SK-N-SH (cell line): Measurements from ENCODE around the gene SLC22A23. TPM values are rescaled to one million over a fixed set of nuclear protein-coding genes. Genes with fewer than 3 reads are reported as not detected.

Experiments used
- CTCF ChIA-PET: fragments of 300-600, 350-600 bp; formaldehyde crosslinking; extraction: SDS; loops from one replicate; lab custom pipeline; 2021; lab: Yijun Ruan, JAX
- POLR2A ChIA-PET: fragments of 350-600 bp; sonication (Branson Sonifier 250); formaldehyde crosslinking; extraction: SDS; loops from one replicate; lab custom pipeline; 2020; ENCODE audit warnings: antibody characterized with exemption, inconsistent platforms; lab: Yijun Ruan, JAX
- DNase-seq: peaks from one replicate; pipeline ENCODE4 v3.0.0; 2012
- H2AFZ ChIP-seq: fragments of 200-600 bp; sonication (generic); 2 replicates; pipeline ENCODE4 v1.8.1; 2016; ENCODE audit warnings: antibody characterized with exemption, mild to moderate bottlenecking, low read depth
- H3F3A ChIP-seq: fragments of 200-600 bp; sonication (generic); replicated peaks from 2 replicates; pipeline ENCODE3; 2016; ENCODE audit warnings: antibody characterized with exemption, mild to moderate bottlenecking; ENCODE audit not compliant: insufficient read depth
- H3K27ac ChIP-seq, 2 experiments: fragments of 200-500 bp in 1 of 2; fragments of 200-600 bp in 1 of 2; sonication (Bioruptor generic) in 1 of 2; sonication (generic), shearing (Covaris generic) in 1 of 2; 2 replicates each; pipeline versions ENCODE4 v1.5.1 to v1.6.1; 2014 to 2016; ENCODE audit warnings: low read depth in 2 of 2, inconsistent platforms in 1 of 2, low read length in 1 of 2, mild to moderate bottlenecking in 1 of 2, mixed read lengths in 1 of 2
- H3K27me3 ChIP-seq: fragments of 200-600 bp; sonication (generic), shearing (Covaris generic); 2 replicates; pipeline ENCODE4 v1.6.1; 2016; ENCODE audit warnings: mixed run types; ENCODE audit not compliant: insufficient read depth
- H3K36me3 ChIP-seq, 2 experiments: fragments of 200-500 bp in 1 of 2; fragments of 200-600 bp in 1 of 2; sonication (Bioruptor generic) in 1 of 2; sonication (generic) in 1 of 2; replicated peaks in 1 of 2; 2 replicates each; pipeline versions ENCODE3 to v1.5.1; 2014 to 2016; ENCODE audit warnings: low read length in 1 of 2, mild to moderate bottlenecking in 1 of 2; ENCODE audit not compliant: insufficient read depth in 2 of 2, control insufficient read depth in 1 of 2
- H3K4me1 ChIP-seq, 2 experiments: fragments of 200-500 bp in 1 of 2; fragments of 200-600 bp in 1 of 2; sonication (Bioruptor generic) in 1 of 2; sonication (generic), shearing (Covaris generic) in 1 of 2; 2 replicates each; pipeline versions ENCODE4 v1.5.1 to v1.6.1; 2014 to 2016; ENCODE audit warnings: low read depth in 1 of 2, low read length in 1 of 2, mixed run types in 1 of 2; ENCODE audit not compliant: insufficient read depth in 2 of 2, control insufficient read depth in 1 of 2
- H3K4me2 ChIP-seq: fragments of 200-600 bp; sonication (generic), shearing (Covaris generic); 2 replicates; pipeline ENCODE4 v1.6.1; 2017; ENCODE audit warnings: mixed run types
- H3K4me3 ChIP-seq, 2 experiments: fragments of 200-500 bp in 1 of 2; fragments of 200-600 bp in 1 of 2; sonication (Bioruptor generic) in 1 of 2; sonication (generic), shearing (Covaris generic) in 1 of 2; 2 replicates each; pipeline versions ENCODE4 v1.5.1 to v1.8.1; 2014 to 2016; ENCODE audit warnings: low read depth in 2 of 2, inconsistent platforms in 1 of 2, low read length in 1 of 2, mild to moderate bottlenecking in 1 of 2, mixed read lengths in 1 of 2, moderate library complexity in 1 of 2
- H3K79me2 ChIP-seq: fragments of 200-600 bp; sonication (generic); 2 replicates; pipeline ENCODE4 v1.8.1; 2017; ENCODE audit warnings: mild to moderate bottlenecking; ENCODE audit not compliant: insufficient read depth
- H3K9ac ChIP-seq: fragments of 200-600 bp; sonication (generic); 2 replicates; pipeline ENCODE4 v1.6.1; 2017; ENCODE audit warnings: mixed run types
- H3K9me2 ChIP-seq: fragments of 200-600 bp; sonication (generic); 2 replicates; pipeline ENCODE4 v1.6.1; 2017; ENCODE audit warnings: mixed run types
- H3K9me3 ChIP-seq: fragments of 200-600 bp; sonication (generic); 2 replicates; pipeline ENCODE4 v1.6.1; 2017; ENCODE audit warnings: mixed run types, mild to moderate bottlenecking, moderate library complexity
- H4K20me1 ChIP-seq: fragments of 200-600 bp; sonication (generic); 2 replicates; pipeline ENCODE4 v1.6.1; 2017; ENCODE audit warnings: mild to moderate bottlenecking, mixed run types; ENCODE audit not compliant: insufficient read depth
- FOXM1 ChIP-seq: IDR thresholded peaks from 2 replicates; pipeline ENCODE4 v1.4.0; 2012; ENCODE audit warnings: low read depth, mild to moderate bottlenecking
- MAX ChIP-seq: IDR thresholded peaks from 2 replicates; pipeline ENCODE4 v1.4.0; 2012; ENCODE audit warnings: low read depth
- MXI1 ChIP-seq: IDR thresholded peaks from 2 replicates; pipeline ENCODE4 v1.6.1; 2012; ENCODE audit warnings: mild to moderate bottlenecking, low read depth, low read length, improper control_type of control experiment
- NFIC ChIP-seq: IDR thresholded peaks from 2 replicates; pipeline ENCODE4 v1.4.0; 2012; ENCODE audit warnings: borderline replicate concordance
- NRF1 ChIP-seq: IDR thresholded peaks from 2 replicates; pipeline ENCODE4 v1.6.1; 2012; ENCODE audit warnings: low read depth, mild to moderate bottlenecking, low read length
- PBX3 ChIP-seq: IDR thresholded peaks from 2 replicates; pipeline ENCODE4; 2012
- RAD21 ChIP-seq: IDR thresholded peaks from 2 replicates; pipeline ENCODE4 v1.6.1; 2012; ENCODE audit warnings: mild to moderate bottlenecking, low read length
- SMC3 ChIP-seq: IDR thresholded peaks from 2 replicates; pipeline ENCODE4 v1.6.1; 2012; ENCODE audit warnings: low read depth, low read length, improper control_type of control experiment
- TAF1 ChIP-seq: IDR thresholded peaks from 2 replicates; pipeline ENCODE4 v1.6.1; 2012; ENCODE audit warnings: low read depth, mild to moderate bottlenecking, low read length, moderate library complexity, borderline replicate concordance
- WGBS: methylation state at CpG from one replicate; pipeline ENCODE4 v1.1.6; 2017; ENCODE audit warnings: low lambda C conversion rate; 5-methylcytosine and 5-hydroxymethylcytosine counted together
- polyA plus RNA-seq, 3 experiments: library from polyadenylated mRNA; depleted of rRNA; stranded (reverse); fragments of >200 nt; gene quantifications; 2 replicates each; pipeline ENCODE4 v1.2.3, GENCODE V29; 2012
- TF ChIP-seq, protein P1 (sequence below): IDR thresholded peaks from 2 replicates; pipeline ENCODE4 v1.4.0; 2012; ENCODE audit warnings: low read depth, borderline replicate concordance
- TF ChIP-seq, protein P2 (sequence below): IDR thresholded peaks from 2 replicates; pipeline ENCODE4 v1.6.1; 2012; ENCODE audit warnings: mild to moderate bottlenecking, low read depth, low read length, moderate library complexity
- TF ChIP-seq, protein P3 (sequence below): IDR thresholded peaks from 2 replicates; pipeline ENCODE4 v1.4.0; 2012; ENCODE audit warnings: low read depth, borderline replicate concordance

Gene SLC22A23
- polyA plus RNA-seq, 1 of the 3 experiments (the other 2 are of a cell fraction): not detected

GRCh38 chr6:3290931-3291211 is 166.0 kb downstream of the SLC22A23 start:
- ChIA-PET CTCF (interaction anchor here (3.3 to 3.4 kb wide), 2 partner anchors 11 to 441 kb away, joined by 17 to 19 read pairs; no protein-coding TSS in a partner anchor), POLR2A (no interaction called here)
- 62% methylated on average over 11 of the region's 11 CpGs for WGBS
- Histone ChIP-seq H3K27me3 (no peaks in the 10 kb centered on the region; the same call in 1 of the 2 replicates), H3F3A (no peaks in the 10 kb centered on the region), H3K27ac (no peak overlapping the region), H2AFZ (no peak overlapping the region), H3K4me1 (peaks cover 0 to 7% of the 10 kb centered on the region in 2 experiments; a peak in 1 of 4 replicates), H3K4me3 (no peak overlapping the region), H3K4me2 (no peak overlapping the region), H3K36me3 (no peaks in the 10 kb centered on the region), H3K79me2 (no peaks in the 10 kb centered on the region), H4K20me1 (no peaks in the 10 kb centered on the region), H3K9ac (no peak overlapping the region), H3K9me3 (no peaks in the 10 kb centered on the region), H3K9me2 (no peaks in the 10 kb centered on the region)
- TF ChIP-seq NFIC: no peak
- TF ChIP-seq NRF1: no peak
- no peak for TF ChIP-seq RAD21
- TF ChIP-seq, protein P1, sequence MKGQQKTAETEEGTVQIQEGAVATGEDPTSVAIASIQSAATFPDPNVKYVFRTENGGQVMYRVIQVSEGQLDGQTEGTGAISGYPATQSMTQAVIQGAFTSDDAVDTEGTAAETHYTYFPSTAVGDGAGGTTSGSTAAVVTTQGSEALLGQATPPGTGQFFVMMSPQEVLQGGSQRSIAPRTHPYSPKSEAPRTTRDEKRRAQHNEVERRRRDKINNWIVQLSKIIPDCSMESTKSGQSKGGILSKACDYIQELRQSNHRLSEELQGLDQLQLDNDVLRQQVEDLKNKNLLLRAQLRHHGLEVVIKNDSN: no peak
- TF ChIP-seq TAF1: no peak
- TF ChIP-seq MAX: no peak
- TF ChIP-seq, protein P2, sequence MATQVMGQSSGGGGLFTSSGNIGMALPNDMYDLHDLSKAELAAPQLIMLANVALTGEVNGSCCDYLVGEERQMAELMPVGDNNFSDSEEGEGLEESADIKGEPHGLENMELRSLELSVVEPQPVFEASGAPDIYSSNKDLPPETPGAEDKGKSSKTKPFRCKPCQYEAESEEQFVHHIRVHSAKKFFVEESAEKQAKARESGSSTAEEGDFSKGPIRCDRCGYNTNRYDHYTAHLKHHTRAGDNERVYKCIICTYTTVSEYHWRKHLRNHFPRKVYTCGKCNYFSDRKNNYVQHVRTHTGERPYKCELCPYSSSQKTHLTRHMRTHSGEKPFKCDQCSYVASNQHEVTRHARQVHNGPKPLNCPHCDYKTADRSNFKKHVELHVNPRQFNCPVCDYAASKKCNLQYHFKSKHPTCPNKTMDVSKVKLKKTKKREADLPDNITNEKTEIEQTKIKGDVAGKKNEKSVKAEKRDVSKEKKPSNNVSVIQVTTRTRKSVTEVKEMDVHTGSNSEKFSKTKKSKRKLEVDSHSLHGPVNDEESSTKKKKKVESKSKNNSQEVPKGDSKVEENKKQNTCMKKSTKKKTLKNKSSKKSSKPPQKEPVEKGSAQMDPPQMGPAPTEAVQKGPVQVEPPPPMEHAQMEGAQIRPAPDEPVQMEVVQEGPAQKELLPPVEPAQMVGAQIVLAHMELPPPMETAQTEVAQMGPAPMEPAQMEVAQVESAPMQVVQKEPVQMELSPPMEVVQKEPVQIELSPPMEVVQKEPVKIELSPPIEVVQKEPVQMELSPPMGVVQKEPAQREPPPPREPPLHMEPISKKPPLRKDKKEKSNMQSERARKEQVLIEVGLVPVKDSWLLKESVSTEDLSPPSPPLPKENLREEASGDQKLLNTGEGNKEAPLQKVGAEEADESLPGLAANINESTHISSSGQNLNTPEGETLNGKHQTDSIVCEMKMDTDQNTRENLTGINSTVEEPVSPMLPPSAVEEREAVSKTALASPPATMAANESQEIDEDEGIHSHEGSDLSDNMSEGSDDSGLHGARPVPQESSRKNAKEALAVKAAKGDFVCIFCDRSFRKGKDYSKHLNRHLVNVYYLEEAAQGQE: no peak
- no peak for DNase-seq

GRCh38 chr6:3290149-3290930 is 166.5 kb downstream of the SLC22A23 start:
- Histone ChIP-seq H3K4me1 (peaks cover 0 to 3% of the 10 kb centered on the region in 2 experiments; a peak in 1 of 4 replicates), H3K36me3 (no peaks in the 10 kb centered on the region)
- CTCF ChIA-PET: interaction anchor here (0.6 to 3.4 kb wide), 3 partner anchors 9 to 442 kb away, joined by 3 to 19 read pairs (median 17); no protein-coding TSS in a partner anchor
- TF ChIP-seq, protein P3, sequence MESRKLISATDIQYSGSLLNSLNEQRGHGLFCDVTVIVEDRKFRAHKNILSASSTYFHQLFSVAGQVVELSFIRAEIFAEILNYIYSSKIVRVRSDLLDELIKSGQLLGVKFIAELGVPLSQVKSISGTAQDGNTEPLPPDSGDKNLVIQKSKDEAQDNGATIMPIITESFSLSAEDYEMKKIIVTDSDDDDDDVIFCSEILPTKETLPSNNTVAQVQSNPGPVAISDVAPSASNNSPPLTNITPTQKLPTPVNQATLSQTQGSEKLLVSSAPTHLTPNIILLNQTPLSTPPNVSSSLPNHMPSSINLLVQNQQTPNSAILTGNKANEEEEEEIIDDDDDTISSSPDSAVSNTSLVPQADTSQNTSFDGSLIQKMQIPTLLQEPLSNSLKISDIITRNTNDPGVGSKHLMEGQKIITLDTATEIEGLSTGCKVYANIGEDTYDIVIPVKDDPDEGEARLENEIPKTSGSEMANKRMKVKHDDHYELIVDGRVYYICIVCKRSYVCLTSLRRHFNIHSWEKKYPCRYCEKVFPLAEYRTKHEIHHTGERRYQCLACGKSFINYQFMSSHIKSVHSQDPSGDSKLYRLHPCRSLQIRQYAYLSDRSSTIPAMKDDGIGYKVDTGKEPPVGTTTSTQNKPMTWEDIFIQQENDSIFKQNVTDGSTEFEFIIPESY: no peak
- TF ChIP-seq, protein P2: no peak
- TF ChIP-seq SMC3 (no peak), FOXM1 (no peak), MAX (no peak), PBX3 (no peak), MXI1 (no peak)

More at GRCh38 chr6:3290149-3290930, 166.5 kb downstream of the SLC22A23 start:
- POLR2A ChIA-PET: no interaction called here
- Histone ChIP-seq H3K9me3 (no peaks in the 10 kb centered on the region), H3K4me2 (no peak overlapping the region), H3K4me3 (no peak overlapping the region), H3K79me2 (no peaks in the 10 kb centered on the region), H4K20me1 (no peaks in the 10 kb centered on the region), H3F3A (no peaks in the 10 kb centered on the region), H3K9me2 (no peaks in the 10 kb centered on the region), H3K27ac (no peak overlapping the region), H2AFZ (no peak overlapping the region), H3K9ac (no peak overlapping the region), H3K27me3 (no peaks in the 10 kb centered on the region; the same call in 1 of the 2 replicates)
- no peak for DNase-seq
- WGBS: 79% methylated on average over 15 of the region's 15 CpGs
